Fibroblast of skin of back (primary cell): ENCODE data around the gene FHIT.
"Not testable (repeated sequence)": the region's sequence is repeated elsewhere in the genome, so short reads cannot be mapped to it uniquely, and the experiment has no call there.

Experiments
- DNase-seq: peaks from one replicate; pipeline ENCODE4 v3.0.0-alpha.2; 2013

Gene FHIT

DNA sequence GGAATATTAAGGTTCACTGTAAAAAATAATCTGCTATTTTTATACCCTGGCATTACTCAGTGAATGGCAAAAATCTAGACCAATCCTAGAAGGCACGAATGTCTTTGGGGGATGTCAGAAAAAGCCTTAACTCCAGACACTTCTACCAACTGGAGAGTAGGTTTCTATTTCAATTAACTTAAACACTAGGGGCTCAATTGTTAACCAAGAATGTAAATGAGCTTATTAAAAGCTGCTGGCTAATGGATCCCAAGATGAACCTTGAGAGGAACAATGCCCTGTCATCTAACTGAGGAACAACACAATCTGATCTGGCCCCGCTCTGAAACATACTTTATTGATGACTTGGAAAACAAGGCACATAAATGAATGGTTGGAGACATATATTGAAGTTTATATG, 701.4 kb downstream of the FHIT start:
- no peak for DNase-seq

DNA sequence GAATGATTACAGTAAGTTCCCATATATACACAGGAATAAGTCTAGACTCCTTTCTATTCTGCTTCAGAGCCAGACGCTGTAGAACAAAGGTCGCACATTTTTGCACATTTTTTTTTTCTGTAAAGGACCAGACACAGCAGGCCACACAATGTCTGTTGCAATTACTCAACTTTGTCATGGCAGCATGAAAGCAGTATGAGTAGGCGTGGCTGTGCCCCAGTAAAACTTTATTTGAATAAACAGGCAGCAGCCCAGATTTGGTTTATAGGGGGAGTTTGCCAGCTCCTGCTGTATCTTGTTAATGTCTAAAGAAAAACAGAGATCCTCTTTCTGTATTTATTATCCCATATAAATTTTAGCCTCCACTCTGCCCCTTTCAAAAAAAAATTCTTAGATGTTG, 708.3 kb downstream of the FHIT start:
- peak; percentile 22 for DNase-seq

DNA sequence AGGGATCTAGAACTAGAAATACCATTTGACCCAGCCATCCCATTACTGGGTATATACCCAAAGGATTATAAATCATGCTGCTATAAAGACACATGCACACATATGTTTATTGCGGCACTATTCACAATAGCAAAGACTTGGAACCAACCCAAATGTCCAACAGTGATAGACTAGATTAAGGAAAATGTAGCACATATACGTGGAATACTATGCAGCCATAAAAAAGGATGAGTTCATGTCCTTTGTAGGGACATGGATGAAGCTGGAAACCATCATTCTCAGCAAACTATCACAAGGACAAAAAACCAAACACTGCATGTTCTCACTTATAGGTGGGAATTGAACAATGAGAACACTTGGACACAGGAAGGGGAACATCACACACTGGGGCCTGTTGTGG, 711.9 kb downstream of the FHIT start:
- DNase-seq: not testable (repeated sequence)

DNA sequence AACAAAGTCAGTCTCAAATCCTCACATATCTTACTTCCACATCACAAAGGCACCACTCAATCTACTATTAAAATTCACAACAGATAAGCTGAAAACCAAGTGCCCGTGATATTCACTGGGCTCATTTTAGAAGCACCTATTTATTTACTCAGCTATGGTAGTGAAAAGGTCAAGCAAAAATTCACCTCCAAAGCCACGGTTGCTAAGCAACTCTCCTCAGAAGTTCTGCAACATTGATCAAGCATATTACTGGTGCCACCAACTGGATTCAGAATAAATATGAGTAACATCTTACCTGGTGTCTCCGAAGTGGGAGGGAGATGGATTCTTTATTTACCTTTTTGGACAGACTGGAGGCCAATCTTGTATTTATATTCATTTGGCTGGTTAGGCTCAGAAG, 714.8 kb downstream of the FHIT start:
- no peak for DNase-seq

DNA sequence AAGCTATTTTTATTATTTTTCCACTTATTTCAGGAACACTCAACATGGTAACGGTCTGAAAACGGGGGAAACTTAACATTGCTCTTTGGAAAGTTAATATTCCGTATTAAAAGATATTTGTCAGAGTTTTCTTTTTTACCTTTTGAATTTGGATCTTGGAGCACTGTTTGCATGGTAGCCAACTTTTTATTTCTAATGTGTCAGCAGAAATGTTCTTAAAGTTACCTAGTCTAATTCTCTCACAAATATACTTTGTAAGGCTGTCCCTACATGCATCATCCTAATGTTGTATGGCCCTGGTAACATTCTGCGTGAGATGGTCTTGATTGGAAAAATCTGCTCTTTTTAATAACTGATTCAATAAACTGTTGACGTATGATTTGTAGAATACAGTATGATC, 719.5 kb downstream of the FHIT start:
- no peak for DNase-seq

DNA sequence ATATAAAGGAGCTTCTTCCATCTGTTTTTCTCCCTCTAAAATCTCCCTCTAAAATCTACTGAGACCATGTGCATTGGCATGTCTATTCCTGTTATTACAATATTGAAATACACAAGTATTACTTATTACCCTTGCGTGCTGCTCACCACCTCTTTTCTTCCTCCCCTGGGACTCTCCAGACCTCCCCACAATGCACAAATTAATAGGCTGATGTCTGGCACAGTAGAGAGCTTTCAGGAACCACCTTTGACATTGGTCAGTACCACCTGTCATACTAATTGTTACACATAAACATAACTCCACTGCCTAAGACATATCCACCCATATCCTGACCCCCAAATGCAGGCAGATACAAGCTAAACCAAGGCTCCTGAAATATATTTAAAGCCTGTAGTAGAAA, 722.6 kb downstream of the FHIT start:
- no peak for DNase-seq

DNA sequence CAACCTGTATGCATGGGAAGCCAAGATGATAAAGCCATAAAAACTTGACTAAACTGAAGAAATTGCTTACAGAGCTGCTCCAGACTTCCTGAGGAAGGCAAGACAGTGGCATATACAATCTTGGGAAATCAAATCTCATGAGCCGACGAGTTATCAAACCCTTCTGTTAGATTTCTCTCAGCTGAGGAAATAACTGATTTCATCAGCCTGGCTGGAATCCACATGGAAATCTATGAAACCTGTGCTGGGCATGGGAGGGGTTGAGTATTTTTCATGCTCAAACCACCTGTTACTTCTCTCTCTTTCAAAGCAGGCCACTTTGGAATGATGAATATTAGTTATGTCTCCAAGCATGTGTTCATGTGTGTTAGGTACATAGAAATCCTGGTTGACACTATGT, 727.7 kb downstream of the FHIT start:
- no peak for DNase-seq

DNA sequence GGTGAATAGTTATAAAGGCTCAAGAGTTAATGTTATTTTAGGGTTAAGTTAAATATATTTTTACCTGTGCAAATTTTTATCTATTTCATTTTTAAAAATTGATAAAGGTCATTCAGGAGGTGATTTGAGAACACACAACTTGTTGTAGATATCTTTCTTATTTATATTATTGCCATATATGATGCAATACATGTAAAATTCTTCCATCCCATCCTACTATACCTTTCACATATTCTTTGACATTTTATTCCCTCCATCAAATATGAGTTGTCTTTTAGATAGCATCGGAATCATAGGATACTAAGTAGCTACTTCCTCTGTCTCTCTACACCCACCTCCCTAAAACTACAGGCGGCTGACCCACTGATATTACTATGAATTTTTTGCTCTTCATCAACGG, 734.1 kb downstream of the FHIT start:
- DNase-seq: no peak

DNA sequence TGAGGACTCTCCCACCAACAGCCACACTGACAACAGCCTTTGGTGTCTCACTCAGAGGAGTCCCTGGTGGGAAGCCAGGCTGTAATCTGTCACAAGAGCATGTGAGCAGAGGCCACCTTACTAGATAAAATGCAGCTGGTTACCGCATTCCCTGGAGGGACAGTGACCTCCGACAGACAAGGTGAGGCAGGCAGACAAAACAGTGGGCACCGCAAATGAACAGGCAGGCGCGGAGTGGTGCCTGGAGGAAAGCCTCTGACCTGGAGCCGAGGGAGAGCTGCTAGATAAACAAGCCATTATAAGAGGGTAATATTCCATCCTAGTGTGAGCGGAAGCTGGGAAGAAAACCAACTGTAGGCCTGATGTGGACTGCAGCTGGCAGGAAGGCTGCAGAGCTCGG, 736.4 kb downstream of the FHIT start:
- DNase-seq: no peak

DNA sequence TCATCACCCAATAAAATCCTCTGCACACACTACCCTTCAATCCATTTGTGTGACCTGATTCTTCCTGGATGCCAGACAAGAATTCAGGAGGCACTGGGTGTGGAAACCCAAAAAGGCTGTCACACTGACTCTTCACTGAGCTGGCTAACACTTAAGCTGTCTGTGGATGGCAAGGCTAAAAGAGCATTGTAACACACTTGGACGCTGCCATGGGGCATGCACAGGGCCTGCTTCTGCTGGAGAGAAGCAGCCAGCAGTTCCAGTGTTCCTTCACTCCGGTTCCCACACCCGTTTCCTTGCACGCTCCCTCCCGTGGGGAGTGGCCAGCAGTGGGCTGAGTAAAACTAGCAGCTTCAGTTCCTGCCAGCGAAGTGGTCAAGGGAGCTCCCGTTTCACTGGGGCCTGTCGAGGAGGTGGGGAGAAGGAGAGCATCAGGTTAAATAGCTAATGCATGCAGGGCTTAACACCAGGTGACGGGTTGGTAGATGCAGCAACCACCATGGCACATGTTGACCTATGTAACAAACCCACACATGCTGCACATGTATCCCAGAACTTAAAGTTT, 737.1 kb downstream of the FHIT start:
- no peak for DNase-seq

DNA sequence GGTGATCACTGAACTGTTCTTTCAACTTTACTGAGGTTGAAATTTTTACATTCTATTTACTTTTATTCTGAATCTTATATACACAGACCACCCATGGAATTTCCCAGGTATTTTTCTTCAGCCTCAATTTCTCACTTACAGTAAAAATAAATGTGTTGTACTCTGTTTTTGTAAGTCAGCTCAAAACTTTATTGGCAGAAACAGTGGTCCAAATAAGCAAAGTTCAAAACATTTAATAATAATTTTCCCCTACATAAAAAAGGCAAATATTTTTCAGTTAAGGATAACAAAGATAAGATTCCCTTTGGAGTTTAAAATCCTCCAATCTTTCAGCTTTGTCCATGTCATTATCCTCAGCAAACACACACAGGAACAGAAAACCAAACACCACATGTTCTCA, 738.0 kb downstream of the FHIT start:
- DNase-seq: no peak

DNA sequence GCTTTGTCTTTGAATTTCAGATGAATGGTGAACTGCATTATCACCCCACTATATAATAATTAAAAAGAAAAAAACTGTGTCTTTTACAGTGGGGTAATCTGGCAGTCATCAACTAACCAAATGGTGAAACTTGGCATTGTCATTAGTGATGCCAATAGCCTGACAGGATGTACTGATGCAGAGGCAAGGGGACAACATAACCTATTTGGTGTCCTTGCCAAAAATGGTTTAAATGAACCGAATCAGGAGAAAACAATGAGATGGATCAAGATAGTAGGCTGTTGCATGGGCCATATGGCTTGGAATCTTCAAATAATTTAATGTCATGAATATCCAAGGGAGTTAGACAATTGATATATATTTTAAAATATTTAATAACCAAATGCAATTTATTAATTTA, 738.7 kb downstream of the FHIT start:
- DNase-seq: no peak

DNA sequence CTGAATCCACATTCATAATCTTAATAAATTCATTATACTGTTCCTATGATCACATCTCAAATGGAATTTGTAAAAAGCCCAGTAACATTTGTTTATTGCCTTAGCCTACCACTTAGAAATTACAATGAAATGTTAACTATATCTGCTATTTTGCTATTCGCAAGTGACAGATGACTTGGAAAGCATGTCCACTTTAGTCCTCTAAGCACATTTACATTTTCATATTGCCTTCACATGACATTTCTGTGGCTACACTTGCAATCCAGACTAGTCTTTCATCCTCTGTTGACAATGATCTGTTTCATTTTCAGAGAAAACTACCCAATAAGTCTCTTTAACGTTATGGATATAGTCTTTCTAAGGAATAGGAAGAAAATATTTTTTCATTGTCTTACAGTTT, 741.8 kb downstream of the FHIT start:
- no peak for DNase-seq

DNA sequence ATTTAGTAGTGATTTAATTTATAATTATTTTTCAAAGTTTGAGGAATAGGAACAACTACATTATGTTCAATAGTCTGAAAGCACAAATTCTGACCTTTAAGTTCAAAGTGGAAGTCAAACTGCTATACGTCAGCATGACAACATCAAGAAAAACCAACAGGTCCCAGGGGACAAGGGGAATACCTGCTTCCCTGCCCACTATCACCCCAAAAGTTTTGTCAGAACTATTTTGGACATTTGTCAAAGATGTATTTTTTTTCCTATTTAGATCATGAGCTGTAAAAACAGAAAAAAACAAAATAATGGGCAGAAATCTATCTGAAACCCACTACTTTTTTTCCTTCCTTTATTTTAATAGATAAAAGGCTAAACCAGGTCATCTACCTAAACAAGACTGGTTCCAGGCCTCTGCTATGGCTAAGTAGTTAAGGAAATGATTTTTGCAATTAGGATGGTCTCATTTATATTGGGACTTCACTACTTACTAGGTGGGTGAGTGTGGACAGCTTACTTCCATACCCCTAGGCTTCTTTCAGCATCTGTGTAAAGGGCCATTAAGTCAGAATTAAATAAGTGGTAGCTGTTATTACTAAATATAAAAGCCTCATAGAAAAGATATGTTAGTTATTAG, 746.3 kb downstream of the FHIT start:
- no peak for DNase-seq

DNA sequence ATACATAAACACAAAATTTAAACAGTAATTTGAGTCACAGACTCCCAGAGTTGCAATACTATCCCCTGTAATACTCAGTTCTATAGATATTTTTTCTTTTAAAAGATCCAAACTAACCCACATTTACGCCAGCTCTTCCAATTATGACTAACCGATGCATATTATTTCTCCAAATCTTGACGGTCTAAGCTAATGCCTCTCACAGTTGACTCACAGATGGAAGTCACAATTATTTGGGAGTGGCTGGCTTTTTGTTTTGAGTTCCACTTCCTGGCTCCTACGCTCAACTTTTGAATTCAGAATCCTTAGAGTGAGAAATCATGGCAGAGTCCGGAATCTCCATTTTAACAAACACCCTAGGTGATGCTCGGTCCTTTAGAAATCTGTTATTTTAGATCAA, 749.9 kb downstream of the FHIT start:
- no peak for DNase-seq

DNA sequence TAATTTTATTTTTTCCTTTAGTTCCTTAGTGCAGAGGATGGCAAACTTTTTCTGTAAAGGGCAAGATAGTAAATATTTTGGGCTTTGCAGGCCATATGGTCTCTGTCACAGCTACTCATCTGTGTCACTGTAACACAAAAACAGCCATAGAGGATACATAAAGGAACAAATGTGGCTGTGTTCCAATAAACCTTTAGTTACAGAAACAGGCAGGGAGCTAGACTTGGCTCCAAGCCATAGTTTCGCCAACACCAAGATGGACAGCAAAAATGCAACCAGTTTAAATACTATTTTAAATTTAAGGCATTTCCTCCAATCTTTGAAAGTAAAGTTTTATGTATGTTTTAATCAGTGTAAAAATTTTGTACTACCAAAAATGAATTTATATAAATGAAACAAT, 753.4 kb downstream of the FHIT start:
- DNase-seq: no peak

DNA sequence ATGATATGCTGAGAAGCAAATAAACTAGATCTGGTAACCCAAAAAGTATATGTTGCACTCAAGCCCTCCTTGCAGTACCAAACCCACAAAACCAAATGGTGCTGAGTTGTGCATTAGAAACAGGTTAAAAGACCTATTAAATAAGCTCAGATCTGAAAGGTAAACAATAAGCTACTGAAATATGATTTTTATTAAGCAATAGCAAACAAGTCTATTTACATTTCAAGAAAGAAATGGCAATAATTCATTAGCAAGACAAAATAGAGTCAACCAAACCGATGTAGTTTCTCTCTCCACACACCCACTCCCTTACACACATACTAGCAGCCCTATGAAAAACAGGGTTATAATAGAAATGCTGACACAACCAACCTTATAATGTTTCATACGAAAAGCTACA, 760.3 kb downstream of the FHIT start:
- no peak for DNase-seq

DNA sequence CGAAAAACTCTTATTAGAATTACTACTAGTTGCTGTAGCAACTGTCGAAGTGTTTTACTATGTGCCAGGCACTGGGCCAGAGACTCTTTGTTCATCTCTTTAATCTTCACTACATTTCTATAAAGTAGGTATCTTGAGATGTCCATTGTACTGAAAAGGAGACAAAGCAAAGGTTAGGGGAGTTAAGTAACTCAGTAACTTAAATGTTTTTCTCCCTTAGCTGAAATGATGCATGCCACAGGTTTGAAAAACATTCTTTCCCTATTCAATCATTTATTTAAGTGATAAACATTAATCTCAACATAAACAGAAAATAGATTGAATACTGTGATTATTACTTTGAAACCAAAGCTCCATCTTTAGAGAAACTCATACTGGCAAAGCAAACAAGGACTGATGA, 776.2 kb downstream of the FHIT start:
- DNase-seq: no peak

DNA sequence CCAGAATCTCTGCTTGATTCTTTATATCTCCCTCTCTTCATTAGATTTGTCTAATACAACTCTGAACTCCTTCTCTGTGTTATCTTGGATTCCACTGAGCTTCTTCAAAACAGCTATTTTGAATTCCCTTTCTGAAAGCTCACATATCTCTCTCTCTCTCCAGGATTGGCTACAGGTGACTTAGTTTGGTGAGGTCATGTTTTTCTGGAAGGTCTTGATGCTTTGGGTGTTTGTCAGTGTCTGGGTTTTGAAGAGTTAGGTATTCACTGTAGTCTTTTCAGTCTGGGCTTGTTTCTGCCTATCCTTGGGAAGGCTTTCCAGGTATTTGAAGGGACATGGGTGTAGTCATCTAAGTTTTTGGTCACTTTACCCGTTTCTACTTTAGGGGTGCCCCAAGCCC, 781.8 kb downstream of the FHIT start:
- no peak for DNase-seq

DNA sequence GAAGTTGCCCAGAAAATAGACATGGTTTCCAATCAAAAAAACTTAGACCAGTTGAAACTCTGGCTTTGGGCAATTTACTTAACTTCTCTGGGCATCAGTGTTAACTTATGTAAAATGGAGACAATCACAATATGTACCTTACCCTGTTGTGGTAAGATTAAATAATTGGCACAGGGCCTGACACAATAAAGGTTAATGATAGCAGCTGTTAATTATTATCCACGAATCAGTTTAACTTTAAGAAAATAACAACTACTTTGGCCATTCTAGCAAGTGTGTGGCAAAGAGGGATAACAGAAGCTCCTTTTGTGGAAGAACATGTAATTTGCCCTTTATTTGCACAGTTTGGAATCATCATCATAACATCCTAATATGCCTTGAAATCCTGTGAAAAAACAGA, 787.6 kb downstream of the FHIT start:
- no peak for DNase-seq

DNA sequence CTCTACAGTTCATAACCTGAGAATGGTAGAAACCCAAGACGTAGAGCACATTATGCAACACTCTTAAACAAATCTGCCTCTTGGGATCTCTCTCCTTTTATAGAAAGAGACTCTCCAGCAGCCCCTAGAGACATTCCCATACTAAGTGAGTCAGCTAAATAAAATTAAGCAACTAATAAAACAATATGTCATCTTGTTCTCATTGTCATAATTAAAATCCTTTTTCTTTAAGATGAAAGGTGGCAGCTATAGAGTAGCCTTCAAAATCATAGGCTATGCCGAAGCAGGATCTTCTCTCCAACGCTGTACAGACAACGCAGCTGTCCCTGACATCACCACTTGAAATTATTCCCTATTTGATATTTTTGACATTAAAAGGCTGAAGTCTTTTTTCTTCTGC, 790.0 kb downstream of the FHIT start:
- peak; percentile 33 for DNase-seq

DNA sequence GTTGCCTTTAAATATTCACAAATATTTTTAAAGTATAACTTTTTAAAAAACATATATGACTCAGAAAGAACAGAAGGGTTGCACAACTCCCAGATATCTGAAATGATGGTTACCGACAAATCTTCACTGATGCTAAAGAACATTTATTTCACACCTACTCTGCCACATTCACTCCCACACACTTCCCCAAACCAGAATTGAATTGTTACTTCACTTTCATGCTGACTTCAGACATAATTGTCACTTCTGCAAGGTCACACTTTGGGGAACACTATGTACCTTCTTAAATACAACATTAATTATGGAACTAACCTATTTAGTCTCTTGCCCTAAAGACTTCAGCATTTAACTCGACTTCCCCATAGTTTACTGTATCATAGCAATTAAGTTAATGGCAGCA, 795.1 kb downstream of the FHIT start:
- no peak for DNase-seq

DNA sequence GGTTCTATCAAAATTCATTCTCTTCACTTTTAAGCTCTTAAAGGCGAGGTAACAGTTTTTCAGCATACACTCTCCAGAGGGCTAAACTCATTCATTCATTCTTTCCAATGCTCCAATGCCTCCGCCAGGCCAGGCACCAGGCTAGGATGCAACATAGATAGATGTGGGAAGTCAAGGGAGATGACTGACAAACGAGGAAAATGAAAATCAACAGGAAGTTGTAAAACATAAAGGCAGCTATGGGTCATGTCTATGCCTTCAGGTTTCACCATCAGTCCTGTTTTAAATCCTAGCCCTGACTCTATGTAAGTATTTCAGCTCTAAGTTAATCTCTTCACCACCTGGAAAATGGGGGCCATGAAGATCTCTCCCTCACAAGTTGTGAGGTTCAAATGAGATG, 797.9 kb downstream of the FHIT start:
- no peak for DNase-seq

DNA sequence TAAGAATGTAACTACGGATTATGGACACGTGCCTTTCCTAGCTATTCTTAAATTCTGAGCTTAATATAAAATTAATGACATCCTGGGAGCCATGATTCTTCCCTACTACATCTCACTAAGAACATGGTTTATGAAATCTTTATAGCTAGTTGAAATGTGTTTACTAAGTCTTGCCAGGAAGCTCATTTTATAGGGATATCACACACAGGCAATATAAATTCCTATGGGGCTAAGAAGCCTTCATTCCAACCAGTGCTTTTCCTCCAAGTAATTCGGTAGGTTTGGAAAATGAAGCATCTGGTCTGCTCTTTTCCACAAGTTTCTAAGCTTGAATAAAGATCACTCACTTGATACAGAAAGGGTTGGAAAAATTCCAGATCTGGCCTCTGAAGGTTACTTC, 802.6 kb downstream of the FHIT start:
- no peak for DNase-seq

DNA sequence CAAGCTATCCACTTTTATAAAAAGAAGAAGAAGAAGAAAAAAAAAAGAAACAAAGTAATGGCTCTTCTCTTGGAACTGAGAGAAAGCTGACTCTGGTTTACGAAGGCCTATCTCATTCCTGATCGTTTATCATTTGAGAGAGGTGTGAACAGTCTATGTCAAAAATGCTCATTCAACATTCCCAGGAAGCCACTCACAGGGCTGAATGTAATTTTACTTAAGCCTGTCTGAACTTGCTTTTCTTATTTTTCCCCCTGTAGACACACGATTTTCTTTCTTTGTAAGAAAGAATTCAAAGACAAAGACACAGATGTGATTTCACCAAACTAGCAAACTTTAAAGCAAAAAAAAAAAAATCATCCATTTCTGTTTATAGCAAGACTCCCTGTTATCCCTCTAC, 805.8 kb downstream of the FHIT start:
- no peak for DNase-seq
